GM19452 (cell line): Measurements from ENCODE around the gene PPIH.
"Not testable (repeated sequence)": the region's sequence is repeated elsewhere in the genome, so short reads cannot be mapped to it uniquely, and the experiment has no call there.

Experiments
- ATAC-seq: cut with Tn5 transposase; IDR thresholded peaks from one replicate; pipeline ENCODE4 v1.9.1; 2021; ENCODE audit not compliant: unreplicated experiment

The PPIH gene

DNA sequence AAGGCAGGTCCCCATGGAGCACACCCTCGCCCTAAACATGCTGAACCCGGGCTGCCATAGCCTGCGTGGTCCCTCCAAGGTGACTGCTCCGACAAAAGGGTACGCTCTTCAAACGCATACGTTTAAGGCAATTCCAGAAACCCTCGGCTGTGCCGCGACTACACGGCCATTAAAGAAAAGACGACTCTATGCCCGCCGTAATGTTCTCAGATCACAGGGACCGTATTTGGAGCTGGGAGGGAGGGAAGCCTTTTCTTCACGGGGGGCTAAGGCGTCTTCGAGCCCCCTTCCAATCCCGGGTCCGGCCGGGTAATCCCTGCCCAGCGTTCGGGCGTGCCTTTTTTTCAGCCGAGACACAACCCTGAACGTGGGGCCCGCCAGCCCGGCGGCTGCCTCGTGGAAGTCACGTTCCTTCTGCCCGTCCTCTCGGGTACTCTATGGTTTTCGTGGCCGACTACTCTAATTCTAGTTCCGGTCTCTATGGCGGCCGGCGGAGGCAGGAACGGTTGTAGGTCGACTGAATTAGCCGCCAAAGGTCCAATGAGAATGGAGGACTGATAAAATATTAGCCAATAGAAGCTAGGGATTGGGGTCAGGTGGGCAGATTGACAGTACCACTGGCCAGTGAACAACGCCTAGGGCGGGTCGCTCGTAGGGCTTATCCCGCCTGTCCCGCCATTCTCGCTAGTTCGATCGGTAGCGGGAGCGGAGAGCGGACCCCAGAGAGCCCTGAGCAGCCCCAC lies 23.7 kb downstream of the PPIH start, which contains the start of gene YBX1:
TSS of gene YBX1 (plus strand) at position 678 of the 743 bp plus-strand sequence. CDS start 148 bp downstream, outside the sequence.
- peak; percentile 83 for ATAC-seq

DNA sequence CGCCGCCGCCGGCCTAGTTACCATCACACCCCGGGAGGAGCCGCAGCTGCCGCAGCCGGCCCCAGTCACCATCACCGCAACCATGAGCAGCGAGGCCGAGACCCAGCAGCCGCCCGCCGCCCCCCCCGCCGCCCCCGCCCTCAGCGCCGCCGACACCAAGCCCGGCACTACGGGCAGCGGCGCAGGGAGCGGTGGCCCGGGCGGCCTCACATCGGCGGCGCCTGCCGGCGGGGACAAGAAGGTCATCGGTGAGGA lies 24.2 kb downstream of the PPIH start:
- peak; percentile 21 for ATAC-seq

DNA sequence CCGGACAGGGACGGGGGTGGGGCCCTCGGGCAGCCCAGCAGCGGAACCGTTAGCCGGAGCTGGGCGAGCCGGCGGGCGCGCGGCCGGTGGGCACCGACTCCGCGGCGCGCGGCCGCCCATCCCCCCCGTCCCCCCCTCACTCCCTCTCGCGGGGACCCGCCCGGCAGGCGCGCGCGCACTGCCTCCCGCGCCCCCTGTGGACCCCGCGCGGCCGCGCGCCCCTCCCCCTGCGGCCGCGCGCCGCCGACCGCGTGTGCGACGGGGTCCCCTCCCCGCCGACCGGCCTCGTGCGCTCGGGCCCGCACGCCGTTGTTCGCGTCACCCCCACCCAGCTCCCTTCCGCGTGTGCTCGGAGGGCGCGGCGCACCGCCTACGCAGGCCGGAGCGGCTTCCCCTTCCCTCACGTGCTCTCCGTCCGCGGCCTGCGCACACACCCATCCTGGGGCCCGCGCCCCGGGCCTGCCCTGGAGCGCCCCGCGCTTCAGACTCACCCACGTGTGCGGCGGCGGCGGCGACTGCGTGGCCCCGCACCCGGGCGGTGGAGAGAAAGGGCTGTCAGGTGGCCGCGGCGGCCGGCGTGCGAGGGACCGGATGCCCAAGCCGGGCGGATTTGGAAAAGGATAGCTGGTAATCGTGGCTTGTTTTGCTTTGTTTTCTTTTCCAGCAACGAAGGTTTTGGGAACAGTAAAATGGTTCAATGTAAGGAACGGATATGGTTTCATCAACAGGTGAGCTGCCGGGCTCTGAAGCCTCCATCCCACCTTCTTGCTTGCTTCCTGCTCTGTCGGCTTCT lies 24.7 kb downstream of the PPIH start:
- peak; percentile 39 for ATAC-seq

GRCh38 chr1:42684139-42684538 lies 25.9 kb downstream of the PPIH start:
- ATAC-seq, result no peak

DNA sequence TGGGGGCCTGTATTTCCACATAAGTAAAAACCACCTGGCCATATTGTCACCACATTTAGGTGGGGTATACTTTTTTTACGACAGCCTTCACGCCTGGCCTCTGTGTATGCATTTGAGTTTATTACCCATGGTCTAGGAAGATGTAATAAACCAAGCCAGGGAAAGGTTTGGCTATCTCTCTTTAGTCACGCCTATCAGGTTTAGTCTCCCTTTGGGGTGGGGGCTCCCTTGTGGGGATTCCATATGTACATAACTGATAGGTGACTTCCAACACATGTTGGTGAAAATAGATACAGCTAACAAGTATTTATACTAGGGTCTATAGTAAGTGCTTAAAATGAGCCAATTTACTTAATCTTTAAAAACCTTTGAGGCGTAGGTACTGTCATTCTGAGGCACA lies 28.2 kb downstream of the PPIH start:
- ATAC-seq, result no peak

GRCh38 chr1:42689912-42690311 lies 31.7 kb downstream of the PPIH start:
- ATAC-seq, result no peak

DNA sequence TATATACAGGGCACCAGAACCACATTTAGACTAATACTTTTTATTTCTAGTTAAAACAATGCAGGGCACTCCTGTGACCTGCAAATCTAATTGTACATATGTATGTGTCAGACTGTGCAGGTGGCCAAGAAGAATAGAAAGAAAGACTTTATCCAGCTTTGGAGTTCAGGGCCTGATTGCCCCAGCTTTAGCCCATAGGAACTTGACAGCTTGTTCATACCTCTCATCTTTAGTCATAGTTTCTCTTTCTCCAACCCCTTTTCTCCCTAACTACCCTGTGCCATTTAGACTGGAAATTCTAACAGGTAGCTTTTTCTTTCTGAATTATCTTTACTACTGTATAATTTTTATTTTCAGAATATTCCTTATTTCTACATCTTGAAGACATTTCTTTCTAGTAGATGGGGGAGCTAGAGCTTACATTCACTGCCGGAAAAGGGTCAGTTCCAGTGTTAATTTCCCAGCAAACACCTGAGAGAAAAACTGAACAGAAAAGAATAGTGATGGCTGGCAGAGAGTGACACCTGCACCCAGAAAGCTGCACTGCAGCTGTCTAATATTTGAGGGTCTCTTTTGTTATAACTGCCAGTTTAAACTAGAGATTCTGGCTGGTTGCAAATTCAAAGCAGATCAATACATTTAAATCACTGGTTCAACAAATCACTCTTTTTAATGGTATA lies 32.4 kb downstream of the PPIH start:
- no peak for ATAC-seq

- ATAC-seq, result no peak
These were observed 32.9 kb downstream of the PPIH start for GRCh38 chr1:42691157-42691498.

GRCh38 chr1:42692461-42692860 lies 34.2 kb downstream of the PPIH start:
- no peak for ATAC-seq

DNA sequence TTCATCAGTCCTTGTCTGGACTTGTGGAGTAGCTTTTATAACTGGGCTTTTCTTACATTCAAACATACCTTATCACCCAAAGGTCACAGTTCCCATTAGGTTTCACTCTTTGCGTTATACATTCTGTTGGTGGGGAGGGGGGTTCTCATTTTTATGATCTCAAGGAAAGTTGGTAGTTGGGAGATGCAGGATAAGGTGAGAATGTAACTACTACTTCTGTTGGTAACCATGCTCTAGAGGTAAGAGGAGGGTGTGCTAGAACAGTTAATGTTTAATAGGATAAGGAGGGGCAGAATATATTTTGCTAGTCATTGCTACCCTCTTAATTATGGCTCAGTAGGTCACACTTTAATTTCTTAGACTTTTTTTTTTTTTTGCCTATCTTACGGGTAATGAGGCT lies 34.7 kb downstream of the PPIH start:
- ATAC-seq, result no peak

- ATAC-seq, result no peak
These were observed 40.0 kb downstream of the PPIH start for GRCh38 chr1:42698081-42698813.

DNA sequence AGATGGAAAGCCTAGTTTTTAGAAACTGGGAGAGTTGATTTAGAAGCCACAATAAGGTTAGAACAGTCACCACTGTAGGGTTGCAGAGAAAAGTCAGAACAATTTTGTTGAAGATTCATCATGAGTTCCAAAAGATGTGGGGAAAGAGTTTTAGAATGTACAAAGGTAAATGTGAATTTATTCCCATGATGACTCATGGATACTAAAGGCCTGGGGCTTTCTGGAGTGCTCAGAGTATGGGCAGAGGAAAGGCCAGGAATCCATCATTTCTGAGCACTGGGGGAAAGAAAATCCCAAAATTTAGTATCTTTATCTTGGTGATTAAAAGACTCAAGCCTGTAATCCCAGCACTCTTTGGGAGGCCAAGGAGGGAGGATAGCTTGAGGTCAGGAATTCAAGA lies 41.8 kb downstream of the PPIH start:
- no peak for ATAC-seq

GRCh38 chr1:42703888-42704464 lies 45.8 kb downstream of the PPIH start:
- no peak for ATAC-seq

DNA sequence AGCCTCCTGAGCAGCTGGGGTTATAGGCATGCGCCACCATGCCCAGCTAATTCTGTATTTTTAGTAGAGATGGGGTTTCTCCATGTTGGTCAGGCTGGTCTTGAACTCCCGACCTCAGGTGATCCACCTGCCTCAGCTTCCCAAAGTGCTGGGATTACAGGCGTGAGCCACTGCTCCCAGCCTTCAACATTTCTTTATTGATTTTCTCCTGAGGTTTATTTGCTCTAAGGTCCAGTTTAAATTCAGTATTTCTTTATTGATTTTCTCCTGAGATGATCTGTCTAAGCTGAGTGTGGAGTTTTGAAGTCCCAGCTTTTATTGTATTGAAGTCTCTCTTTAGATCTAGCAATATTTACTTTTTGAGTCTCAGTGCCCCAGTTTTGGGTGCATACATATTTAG lies 54.6 kb downstream of the PPIH start:
- not testable (repeated sequence) for ATAC-seq

DNA sequence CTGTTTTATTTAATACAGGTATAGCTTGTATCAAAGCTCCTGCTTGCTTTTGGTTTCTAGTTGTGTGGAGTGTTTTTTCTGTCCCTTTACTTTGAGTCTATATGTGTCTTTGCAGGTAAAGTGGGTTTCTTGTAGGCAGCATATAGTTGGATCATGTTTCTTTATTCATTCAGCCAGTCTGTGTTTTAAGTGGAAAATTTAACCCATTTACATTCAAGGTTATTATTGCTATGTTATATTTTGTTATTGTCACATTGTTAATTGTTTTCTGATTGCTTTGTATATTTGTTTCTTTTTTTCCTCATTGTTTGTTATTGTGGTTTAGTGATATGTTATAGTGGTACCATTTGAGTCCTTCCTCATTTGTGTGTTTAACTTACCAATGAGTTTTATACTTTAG lies 55.1 kb downstream of the PPIH start:
- ATAC-seq, result no peak

DNA sequence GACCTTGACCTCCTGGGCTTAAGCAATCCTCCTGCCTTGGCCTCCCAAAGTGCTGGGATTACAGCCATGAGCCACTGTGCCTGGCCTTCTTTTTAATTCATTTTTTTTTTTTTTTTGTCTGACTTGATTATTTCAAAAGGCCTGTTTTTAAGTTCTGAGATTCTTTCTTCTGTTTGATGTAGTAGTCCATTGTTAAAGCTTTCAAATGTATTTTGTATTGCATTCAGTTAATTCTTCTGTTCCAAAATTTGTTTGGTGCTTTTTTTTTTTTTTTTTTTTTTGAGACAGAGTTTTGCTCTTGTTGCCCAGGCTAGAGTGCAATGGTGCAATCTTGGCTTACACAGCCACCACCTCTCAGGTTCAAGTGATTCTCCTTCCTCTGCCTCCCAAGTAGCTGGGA lies 56.2 kb downstream of the PPIH start:
- ATAC-seq, result not testable (repeated sequence)

GRCh38 chr1:42720868-42721267 lies 62.6 kb downstream of the PPIH start:
- no peak for ATAC-seq

GRCh38 chr1:42721926-42722325 lies 63.7 kb downstream of the PPIH start:
- no peak for ATAC-seq

- ATAC-seq, result not testable (repeated sequence)
These were observed 64.2 kb downstream of the PPIH start for GRCh38 chr1:42722403-42722802.

- ATAC-seq, result no peak
These were observed 65.3 kb downstream of the PPIH start for GRCh38 chr1:42723511-42723910.

- ATAC-seq, result not testable (repeated sequence)
These were observed 67.6 kb downstream of the PPIH start for GRCh38 chr1:42725820-42726219.
